HG03442 (cell line): ENCODE data around the gene BRD2.

Experiments
- ATAC-seq: cut with Tn5 transposase; IDR thresholded peaks from one replicate; pipeline ENCODE4 v1.9.1; 2021; ENCODE audit warnings: mild to moderate bottlenecking, moderate library complexity; ENCODE audit not compliant: unreplicated experiment

BRD2 gene

GRCh38 chr6:32971242-32971580, 2.8 kb downstream of the BRD2 start:
- ATAC-seq: no peak

GRCh38 chr6:32971581-32972352, 3.4 kb downstream of the BRD2 start:
- ATAC-seq: peak; percentile 46

- ATAC-seq: no peak
Measured at GRCh38 chr6:32972353-32973143, 4.2 kb downstream of the BRD2 start.

GRCh38 chr6:32973144-32974015, 5.0 kb downstream of the BRD2 start:
- ATAC-seq: no peak

GRCh38 chr6:32974016-32974333, 5.6 kb downstream of the BRD2 start:
- no peak for ATAC-seq

- no peak for ATAC-seq
Measured at GRCh38 chr6:32974541-32975308, 6.3 kb downstream of the BRD2 start.

- no peak for ATAC-seq
Measured at GRCh38 chr6:32975886-32976285, 7.5 kb downstream of the BRD2 start.

GRCh38 chr6:32976334-32977069, 8.1 kb downstream of the BRD2 start:
- ATAC-seq: no peak

GRCh38 chr6:32977272-32977952, 9.0 kb downstream of the BRD2 start:
- no peak for ATAC-seq

- no peak for ATAC-seq
Measured at GRCh38 chr6:32977953-32978324, 9.5 kb downstream of the BRD2 start.

GRCh38 chr6:32979720-32980487, 11.5 kb downstream of the BRD2 start:
- no peak for ATAC-seq

- no peak for ATAC-seq
Measured at GRCh38 chr6:32980488-32981038, 12.2 kb downstream of the BRD2 start.

GRCh38 chr6:32982084-32982701, 13.8 kb downstream of the BRD2 start:
- ATAC-seq: no peak

GRCh38 chr6:32982702-32983492, 14.5 kb downstream of the BRD2 start:
- ATAC-seq: no peak

- ATAC-seq: no peak
Measured at GRCh38 chr6:32983493-32983848, 15.1 kb downstream of the BRD2 start.

- no peak for ATAC-seq
Measured at GRCh38 chr6:32983964-32984621, 15.7 kb downstream of the BRD2 start.
